HEK293T (cell line): Measurements from ENCODE around the gene FXYD6.

ENCODE experiments used
- ARNT ChIP-seq: fragments of 450-650 bp; IDR thresholded peaks from 2 replicates; pipeline ENCODE4 v1.6.1; 2017; ENCODE audit warnings: mild to moderate bottlenecking
- CTBP1 ChIP-seq: fragments of 450-650 bp; IDR thresholded peaks from 2 replicates; pipeline ENCODE4 v1.6.1; 2016; ENCODE audit warnings: borderline replicate concordance
- ELF4 ChIP-seq: fragments of 450-650 bp; IDR thresholded peaks from 2 replicates; pipeline ENCODE4 v1.6.1; 2017; ENCODE audit warnings: antibody characterized with exemption
- FOXA1 ChIP-seq: fragments of 450-650 bp; IDR thresholded peaks from 2 replicates; pipeline ENCODE4 v1.6.1; 2016; ENCODE audit warnings: mild to moderate bottlenecking
- FOXK2 ChIP-seq: fragments of 450-650 bp; IDR thresholded peaks from 2 replicates; pipeline ENCODE4 v1.6.1; 2016; ENCODE audit warnings: mild to moderate bottlenecking
- FOXM1 ChIP-seq: fragments of 450-650 bp; IDR thresholded peaks from 2 replicates; pipeline ENCODE4 v1.6.1; 2017; ENCODE audit warnings: mild to moderate bottlenecking, borderline replicate concordance
- HDGF ChIP-seq: fragments of 450-650 bp; IDR thresholded peaks from 2 replicates; pipeline ENCODE4 v1.6.1; 2017; ENCODE audit warnings: antibody characterized with exemption, borderline replicate concordance
- L3MBTL2 ChIP-seq: fragments of 450-650 bp; conservative IDR thresholded peaks from 2 replicates; pipeline ENCODE4 v1.6.1; 2016; ENCODE audit warnings: mild to moderate bottlenecking
- LEF1 ChIP-seq: fragments of 450-650 bp; IDR thresholded peaks from 2 replicates; pipeline ENCODE4 v1.6.1; 2017; ENCODE audit warnings: mild to moderate bottlenecking, borderline replicate concordance
- NFRKB ChIP-seq: fragments of 450-650 bp; IDR thresholded peaks from 2 replicates; pipeline ENCODE4 v1.6.1; 2016; ENCODE audit warnings: mild to moderate bottlenecking, moderate library complexity
- SP1 ChIP-seq: fragments of 450-650 bp; IDR thresholded peaks from 2 replicates; pipeline ENCODE4 v1.6.1; 2017
- SUZ12 ChIP-seq: fragments of 450-650 bp; IDR thresholded peaks from 2 replicates; pipeline ENCODE4 v1.6.1; 2016; ENCODE audit warnings: mild to moderate bottlenecking
- TARDBP ChIP-seq: fragments of 450-650 bp; IDR thresholded peaks from 2 replicates; pipeline ENCODE4 v1.6.1; 2016
- ZNF384 ChIP-seq: fragments of 450-650 bp; IDR thresholded peaks from 2 replicates; pipeline ENCODE4 v1.6.1; 2016

GRCh38 chr11:117855186-117855845 lies 21.1 kb downstream of the FXYD6 start:
- TF ChIP-seq CTBP1 (no peak), TARDBP (no peak), FOXK2 (no peak), ZNF384 (no peak), NFRKB (no peak), ELF4 (no peak), SP1 (no peak), FOXM1 (no peak), SUZ12 (no peak), ARNT (no peak), FOXA1 (no peak), HDGF (no peak), LEF1 (no peak), L3MBTL2 (no peak)
